Caco-2 (cell line): ENCODE data around the gene NKX3-2. TPM values are rescaled to one million over a fixed set of nuclear protein-coding genes. Genes with fewer than 3 reads are reported as not detected.

ENCODE experiments used
- BruUV-seq: library from RNA; stranded (reverse); fragments of 400-500 nt; replicated peaks from 2 replicates; lab custom pipeline; 2021; lab: Mats Ljungman, UMichigan
- CTCF ChIA-PET: fragments of 300-600 bp; sonication (Branson Sonifier 250); formaldehyde crosslinking; loops from one replicate; lab custom pipeline; 2022; ENCODE audit warnings: antibody characterized with exemption; lab: Charles Lee
- POLR2A ChIA-PET: fragments of 300-600 bp; sonication (Branson Sonifier 250); formaldehyde crosslinking; loops from one replicate; lab custom pipeline; 2022; ENCODE audit warnings: antibody characterized with exemption; lab: Charles Lee
- DNase-seq, 2 experiments: peaks; one replicate each; pipeline versions ENCODE4 v3.0.0 to v3.0.0-alpha.2; 2020 to 2022
- H3K27me3 ChIP-seq: replicated peaks from 2 replicates; pipeline ENCODE4 v1.6.0; 2011; ENCODE audit warnings: low read length; ENCODE audit not compliant: control insufficient read depth, insufficient read depth
- H3K36me3 ChIP-seq: 2 replicates; pipeline ENCODE4 v1.5.1; 2011; ENCODE audit warnings: low read length; ENCODE audit not compliant: control insufficient read depth, insufficient read depth
- H3K4me1 ChIP-seq: fragments of 250-450 bp; sonication (Bioruptor Pico); 2 replicates; pipeline ENCODE4 v1.5.1; 2020; ENCODE audit warnings: mild to moderate bottlenecking
- H3K4me3 ChIP-seq: 2 replicates; pipeline ENCODE4 v1.5.1; 2011; ENCODE audit warnings: low read depth, mild to moderate bottlenecking, control low read depth, low read length
- H3K9me3 ChIP-seq: fragments of 250-450 bp; sonication (Bioruptor Pico); 2 replicates; pipeline ENCODE4 v1.5.1; 2020; ENCODE audit warnings: mild to moderate bottlenecking, moderate library complexity
- H3K27ac Mint-ChIP-seq: one replicate; pipeline ENCODE4 v1.8.0; 2022; ENCODE audit warnings: mixed read lengths; ENCODE audit not compliant: unreplicated experiment
- H3K27me3 Mint-ChIP-seq: one replicate; pipeline ENCODE4 v1.8.0; 2022; ENCODE audit warnings: mixed read lengths; ENCODE audit not compliant: insufficient read depth, unreplicated experiment
- H3K36me3 Mint-ChIP-seq: one replicate; pipeline ENCODE4 v1.8.0; 2022; ENCODE audit warnings: mild to moderate bottlenecking, mixed read lengths; ENCODE audit not compliant: insufficient read depth, unreplicated experiment
- H3K4me1 Mint-ChIP-seq: one replicate; pipeline ENCODE4 v1.8.0; 2022; ENCODE audit warnings: low read depth, mixed read lengths; ENCODE audit not compliant: unreplicated experiment
- H3K4me3 Mint-ChIP-seq: one replicate; pipeline ENCODE4 v1.8.0; 2022; ENCODE audit warnings: mild to moderate bottlenecking, moderate library complexity, mixed read lengths; ENCODE audit not compliant: unreplicated experiment
- H3K9me3 Mint-ChIP-seq: one replicate; pipeline ENCODE4 v1.8.0; 2022; ENCODE audit warnings: mixed read lengths; ENCODE audit not compliant: unreplicated experiment
- CTCF ChIP-seq, 2 experiments: fragments of 200-600 bp in 1 of 2; IDR thresholded peaks; 1 replicate in 1 of 2; 2 replicates in 1 of 2; pipeline versions ENCODE4 v1.5.1 to v1.8.0; 2011 to 2022; ENCODE audit warnings: antibody characterized with exemption in 1 of 2, control low read depth in 1 of 2, inconsistent platforms in 1 of 2, low read depth in 1 of 2, low read length in 1 of 2, mild to moderate bottlenecking in 1 of 2, moderate library complexity in 1 of 2; ENCODE audit not compliant: insufficient read depth in 1 of 2, severe bottlenecking in 1 of 2, unreplicated experiment in 1 of 2
- intact Hi-C: fragments of 100-400 bp; cut with micrococcal nuclease; formaldehyde crosslinking; loops from one replicate; pipeline ENCODE4 v1.10.0; 2022; ENCODE audit not compliant: unreplicated experiment
- total RNA-seq: library from RNA; stranded (reverse); gene quantifications from 2 replicates; pipeline ENCODE4 v1.2.3, GENCODE V29; 2022

The NKX3-2 gene
- total RNA-seq, 1 experiment from 2014 or later: 2.4 TPM

DNA sequence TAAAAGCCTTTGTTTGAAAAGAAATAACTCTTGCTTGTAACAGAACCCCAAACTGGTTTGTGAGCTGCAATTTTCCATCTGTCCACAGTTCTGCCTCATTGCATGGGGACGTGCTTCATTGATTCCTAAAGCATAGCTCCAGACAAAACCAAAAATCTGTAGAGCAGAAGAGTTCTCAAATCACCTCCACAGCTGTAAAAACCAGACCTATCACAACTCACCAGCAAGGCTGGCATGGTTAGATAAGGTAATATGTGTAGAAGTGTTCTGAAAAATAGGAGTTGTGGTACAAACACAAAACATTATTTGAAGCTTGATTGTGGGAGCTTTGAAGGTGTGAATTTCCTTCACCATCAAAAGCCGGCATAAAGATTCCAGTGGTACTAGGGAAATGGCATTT is 47.7 kb downstream of the NKX3-2 start:
- no peaks in the 10 kb centered on the region for H3K4me1 Mint-ChIP-seq
- H3K27me3 ChIP-seq: no peaks in the 10 kb centered on the region
- no peak overlapping the region for H3K4me3 Mint-ChIP-seq
- H3K36me3 ChIP-seq: no peaks in the 10 kb centered on the region
- no peaks in the 10 kb centered on the region for H3K4me1 ChIP-seq
- ChIA-PET POLR2A (no interaction called here), CTCF (no interaction called here)
- H3K36me3 Mint-ChIP-seq: no peaks in the 10 kb centered on the region
- H3K9me3 Mint-ChIP-seq: no peaks in the 10 kb centered on the region
- no peak for TF ChIP-seq CTCF (IDR thresholded peaks at IDR 0.05; ENCODE audit: insufficient read depth in 1 of 2, low read depth in 1 of 2, low read length in 1 of 2, severe bottlenecking in 1 of 2, unreplicated experiment in 1 of 2)
- DNase-seq: no peak
- BruUV-seq: no TSS peak
- intact Hi-C loops: no loop called here
- H3K9me3 ChIP-seq: no peaks in the 10 kb centered on the region
- peaks cover 6% of the 10 kb centered on the region for H3K27me3 Mint-ChIP-seq
- H3K27ac Mint-ChIP-seq: no peak overlapping the region
- no peak overlapping the region for H3K4me3 ChIP-seq

DNA sequence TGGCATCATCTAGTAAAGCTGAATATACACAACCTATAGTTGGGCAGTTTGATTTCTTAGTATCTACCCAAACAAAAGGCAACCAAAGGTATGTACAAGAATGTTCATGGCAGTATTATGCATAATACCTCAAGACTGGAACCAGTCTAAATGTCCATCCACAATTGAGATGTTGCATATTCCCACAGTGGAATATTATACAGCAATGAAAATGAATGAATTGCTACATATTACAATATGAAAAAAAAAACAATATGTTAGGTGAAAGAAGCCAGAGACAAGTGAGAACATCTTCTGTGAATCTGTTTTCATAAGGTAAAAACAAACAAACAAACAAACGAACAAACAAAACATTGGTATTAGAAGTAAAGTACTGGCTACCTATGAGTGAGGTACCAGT is 48.6 kb downstream of the NKX3-2 start:
- Mint-ChIP-seq H3K27ac (no peak overlapping the region), H3K36me3 (no peaks in the 10 kb centered on the region), H3K4me1 (no peaks in the 10 kb centered on the region), H3K4me3 (no peak overlapping the region), H3K27me3 (peaks cover 4% of the 10 kb centered on the region), H3K9me3 (no peaks in the 10 kb centered on the region)
- ChIA-PET POLR2A (no interaction called here), CTCF (no interaction called here)
- intact Hi-C loops: no loop called here
- no peaks in the 10 kb centered on the region for H3K4me1 ChIP-seq
- no peaks in the 10 kb centered on the region for H3K27me3 ChIP-seq
- H3K9me3 ChIP-seq: no peaks in the 10 kb centered on the region
- no peak overlapping the region for H3K4me3 ChIP-seq
- no peak for TF ChIP-seq CTCF (IDR thresholded peaks at IDR 0.05; ENCODE audit: insufficient read depth in 1 of 2, low read depth in 1 of 2, low read length in 1 of 2, severe bottlenecking in 1 of 2, unreplicated experiment in 1 of 2)
- no TSS peak for BruUV-seq
- DNase-seq: no peak
- H3K36me3 ChIP-seq: no peaks in the 10 kb centered on the region

DNA sequence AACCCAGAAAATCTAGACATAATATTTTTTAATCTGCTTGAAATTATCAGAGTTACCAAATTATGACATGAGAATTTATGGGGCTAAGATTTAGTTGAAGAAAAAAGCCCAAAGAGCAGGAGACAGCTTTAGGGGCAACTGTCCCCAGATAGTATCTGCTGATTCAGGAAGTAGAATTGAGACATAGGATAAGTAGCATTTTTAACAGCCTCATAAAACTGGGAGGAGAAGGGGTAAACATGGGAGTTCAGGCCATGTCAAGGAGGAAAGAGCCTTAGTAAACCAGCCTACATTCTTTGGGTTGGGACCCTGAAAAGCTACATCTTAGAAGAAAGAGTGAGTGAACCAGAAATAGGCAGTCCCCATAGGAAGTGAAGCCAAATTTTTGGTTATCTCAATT is 50.5 kb downstream of the NKX3-2 start:
- intact Hi-C loops: no loop called here
- BruUV-seq: no TSS peak

More for the DNA sequence above, 50.5 kb downstream of the NKX3-2 start:
- no peaks in the 10 kb centered on the region for H3K9me3 ChIP-seq
- ChIA-PET POLR2A (no interaction called here), CTCF (no interaction called here)
- no peaks in the 10 kb centered on the region for H3K36me3 ChIP-seq
- Mint-ChIP-seq H3K36me3 (no peaks in the 10 kb centered on the region), H3K9me3 (peaks cover 6% of the 10 kb centered on the region), H3K27ac (no peak overlapping the region), H3K27me3 (peaks cover 5% of the 10 kb centered on the region), H3K4me1 (no peaks in the 10 kb centered on the region), H3K4me3 (no peak overlapping the region)
- no peak for TF ChIP-seq CTCF (IDR thresholded peaks at IDR 0.05; ENCODE audit: insufficient read depth in 1 of 2, low read depth in 1 of 2, low read length in 1 of 2, severe bottlenecking in 1 of 2, unreplicated experiment in 1 of 2)
- DNase-seq: no peak
- no peaks in the 10 kb centered on the region for H3K27me3 ChIP-seq
- H3K4me3 ChIP-seq: no peak overlapping the region
- no peaks in the 10 kb centered on the region for H3K4me1 ChIP-seq
